HepG2 (cell line): ENCODE results near the gene CHID1. TPM values are rescaled to one million over a fixed set of nuclear protein-coding genes. Genes with fewer than 3 reads are reported as not detected.

Experiments used
- ARID5B ChIP-seq: IDR thresholded peaks from 2 replicates; pipeline ENCODE4 v1.4.0; 2020; ENCODE audit warnings: mild to moderate bottlenecking, missing genetic modification reagents
- DMAP1 ChIP-seq: IDR thresholded peaks from 2 replicates; pipeline ENCODE4 v1.6.1; 2016
- EP300 ChIP-seq, 3 experiments: sonication (generic) in 1 of 3; formaldehyde crosslinking in 1 of 3; IDR thresholded peaks; 2 replicates each; pipeline versions ENCODE4 v1.5.1 to v1.6.1; 2011 to 2020; ENCODE audit warnings: low read depth in 2 of 3, low read length in 2 of 3, borderline replicate concordance in 1 of 3, improper control_type of control experiment in 1 of 3, mild to moderate bottlenecking in 1 of 3, missing genetic modification reagents in 1 of 3, moderate library complexity in 1 of 3
- GMEB1 ChIP-seq: sonication (generic); formaldehyde crosslinking; IDR thresholded peaks from 2 replicates; pipeline ENCODE4 v1.5.1; 2020; ENCODE audit warnings: missing genetic modification reagents, mild to moderate bottlenecking, borderline replicate concordance
- HMGXB4 ChIP-seq, 2 experiments: sonication (generic) in 1 of 2; formaldehyde crosslinking in 1 of 2; IDR thresholded peaks; 2 replicates each; pipeline versions ENCODE4 v1.4.0 to v1.6.1; 2018 to 2020; ENCODE audit warnings: missing genetic modification reagents in 2 of 2, borderline replicate concordance in 1 of 2, low read depth in 1 of 2, mild to moderate bottlenecking in 1 of 2, missing biosample characterization in 1 of 2
- IKZF1 ChIP-seq: fragments of 450-650 bp; IDR thresholded peaks from 2 replicates; pipeline ENCODE4 v1.7.1; 2016
- MIXL1 ChIP-seq: IDR thresholded peaks from 2 replicates; pipeline ENCODE4 v1.6.1; 2016
- NR2F6 ChIP-seq, 2 experiments: IDR thresholded peaks; 2 replicates each; pipeline ENCODE4 v1.6.1; 2016; ENCODE audit warnings: antibody characterized with exemption in 1 of 2, mild to moderate bottlenecking in 1 of 2
- RBAK ChIP-seq: sonication (generic); formaldehyde crosslinking; IDR thresholded peaks from 2 replicates; pipeline ENCODE4 v1.5.1; 2020; ENCODE audit warnings: mild to moderate bottlenecking, missing genetic modification reagents
- TGIF2 ChIP-seq: IDR thresholded peaks from 2 replicates; pipeline ENCODE4 v1.6.1; 2016; ENCODE audit warnings: control low read depth, missing compliant biosample characterization
- THRA ChIP-seq: sonication (generic); formaldehyde crosslinking; IDR thresholded peaks from 2 replicates; pipeline ENCODE4 v1.4.0; 2020; ENCODE audit warnings: missing genetic modification reagents, borderline replicate concordance
- ZNF282 ChIP-seq: fragments of 450-650 bp; IDR thresholded peaks from 2 replicates; pipeline ENCODE4 v1.6.1; 2018; ENCODE audit not compliant: partially characterized antibody
- ZNF564 ChIP-seq: sonication (generic); formaldehyde crosslinking; IDR thresholded peaks from 2 replicates; pipeline ENCODE4 v1.8.1; 2023; ENCODE audit warnings: mild to moderate bottlenecking, missing genetic modification reagents
- ZNF773 ChIP-seq: sonication (generic); formaldehyde crosslinking; IDR thresholded peaks from 2 replicates; pipeline ENCODE4 v1.4.0; 2020; ENCODE audit warnings: missing genetic modification reagents, borderline replicate concordance
- ZNF790 ChIP-seq: sonication (generic); formaldehyde crosslinking; IDR thresholded peaks from 2 replicates; pipeline ENCODE4 v1.8.0; 2022; ENCODE audit warnings: missing genetic modification reagents, mild to moderate bottlenecking, borderline replicate concordance
- ZNF839 ChIP-seq: sonication (generic); formaldehyde crosslinking; IDR thresholded peaks from 2 replicates; pipeline ENCODE4 v1.4.0; 2020; ENCODE audit warnings: missing genetic modification reagents, mild to moderate bottlenecking, borderline replicate concordance
- ZNF879 ChIP-seq: sonication (generic); formaldehyde crosslinking; IDR thresholded peaks from 2 replicates; pipeline ENCODE4 v1.8.1; 2023; ENCODE audit warnings: missing genetic modification reagents
- polyA plus RNA-seq, 8 experiments: library from polyadenylated mRNA; depleted of rRNA in 3 of 8; stranded (reverse) in 7 of 8; unstranded in 1 of 8; fragments of >200 nt; fragmentation: Illumina TruSeq in 4 of 8; extraction: Trizol in 4 of 8; gene quantifications; 2 replicates each; pipeline versions ENCODE4 v1.2.1 to v1.2.3, GENCODE V29; 2011 to 2016; ENCODE audit warnings: low read depth in 4 of 8, missing spikeins in 1 of 8, mixed read lengths in 1 of 8; ENCODE audit not compliant: insufficient read depth in 1 of 8
- total RNA-seq, 5 experiments: library from RNA; depleted of rRNA; stranded (reverse); fragments of >200 nt; fragmentation: Illumina TruSeq; extraction: Trizol; gene quantifications; 2 replicates each; pipeline ENCODE4 v1.2.3, GENCODE V29; 2016; ENCODE audit warnings: low read depth in 1 of 5

The CHID1 gene
- total and polyA plus RNA-seq, 2 of the 13 experiments (the other 11 are each of a cell fraction or from before 2014, with no cell fraction given) = 65.1 to 93.6 TPM

GRCh38 chr11:843818-844692, 66.6 kb downstream of the CHID1 start (continued):
- TF ChIP-seq RBAK (CRISPR knock-in tag) = peak; percentile 35; the same call in 1 of the 2 replicates
- TF ChIP-seq IKZF1 = no peak
- TF ChIP-seq DMAP1 (CRISPR knock-in tag) = peak; percentile 80
- TF ChIP-seq EP300 (IDR thresholded peaks at IDR 0.05; ENCODE audit: low read depth in 2 of 2, low read length in 2 of 2) = peak in 1 of 2 experiments; percentile 42; a peak in 1 of 4 replicates
- peak; percentile 41; the same call in 1 of the 2 replicates for TF ChIP-seq EP300 (CRISPR knock-in tag; IDR thresholded peaks at IDR 0.05; ENCODE audit: borderline replicate concordance)
- TF ChIP-seq THRA (CRISPR knock-in tag) = peak; percentile 52; the same call in 1 of the 2 replicates
- peak; percentile 64 for TF ChIP-seq NR2F6 (IDR thresholded peaks at IDR 0.05)
- TF ChIP-seq NR2F6 (CRISPR knock-in tag; IDR thresholded peaks at IDR 0.05) = peak; percentile 89
- no peak for TF ChIP-seq ZNF790 (CRISPR knock-in tag)
- TF ChIP-seq HMGXB4 (CRISPR knock-in tag; IDR thresholded peaks at IDR 0.05; ENCODE audit: borderline replicate concordance in 1 of 2, low read depth in 1 of 2) = 0 out of 4 replicates have a peak, but pooled peaks have one; percentile 16 to 38
- TF ChIP-seq TGIF2 (CRISPR knock-in tag) = no peak
- no peak for TF ChIP-seq MIXL1
- no peak for TF ChIP-seq ZNF282
- no peak for TF ChIP-seq ZNF564 (CRISPR knock-in tag)
- peak; percentile 35 for TF ChIP-seq ARID5B (CRISPR knock-in tag)
- no peak for TF ChIP-seq ZNF839
- no peak for TF ChIP-seq ZNF879 (CRISPR knock-in tag)
- no peak for TF ChIP-seq ZNF773 (CRISPR knock-in tag)
- TF ChIP-seq GMEB1 (CRISPR knock-in tag) = peak; percentile 14
